ENCODE data around the gene IER5L. TPM values are rescaled to one million over a fixed set of nuclear protein-coding genes. Genes with fewer than 3 reads are reported as not detected.

The IER5L gene
- total and polyA plus RNA-seq, 2 donors (not counting 3 experiments of a cell fraction or from before 2014, with no cell fraction given), result 5.3 to 12.3 TPM

GRCh38 chr9:129160712-129161533, 17.1 kb downstream of the IER5L start:
- H3K27ac ChIP-seq (ENCODE audit: insufficient read depth, low read depth, low read length), result no peak overlapping the region
- TF ChIP-seq EZH2 (IDR thresholded peaks at IDR 0.05; ENCODE audit: borderline replicate concordance, low read depth, low read length, severe bottlenecking) (no peak), POLR2AphosphoS5 (IDR thresholded peaks at IDR 0.05; ENCODE audit: insufficient read depth, low read depth, low read length) (no peak), FOS (IDR thresholded peaks at IDR 0.05; ENCODE audit: borderline replicate concordance, insufficient read depth, low read length) (no peak), POLR2A (IDR thresholded peaks at IDR 0.05; ENCODE audit: low read depth, low read length) (no peak), GATA2 (IDR thresholded peaks at IDR 0.05; ENCODE audit: insufficient read depth, insufficient read length, low read depth, low read length) (no peak), MYC (IDR thresholded peaks at IDR 0.05; ENCODE audit: low read depth, low read length) (no peak), JUN (IDR thresholded peaks at IDR 0.05; ENCODE audit: borderline replicate concordance, insufficient read depth, insufficient read length, low read depth) (no peak)
- TF ChIP-seq, protein P1, sequence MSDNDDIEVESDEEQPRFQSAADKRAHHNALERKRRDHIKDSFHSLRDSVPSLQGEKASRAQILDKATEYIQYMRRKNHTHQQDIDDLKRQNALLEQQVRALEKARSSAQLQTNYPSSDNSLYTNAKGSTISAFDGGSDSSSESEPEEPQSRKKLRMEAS (IDR thresholded peaks at IDR 0.05; ENCODE audit: insufficient read depth, insufficient read length), result no peak
- TF ChIP-seq, protein P2, sequence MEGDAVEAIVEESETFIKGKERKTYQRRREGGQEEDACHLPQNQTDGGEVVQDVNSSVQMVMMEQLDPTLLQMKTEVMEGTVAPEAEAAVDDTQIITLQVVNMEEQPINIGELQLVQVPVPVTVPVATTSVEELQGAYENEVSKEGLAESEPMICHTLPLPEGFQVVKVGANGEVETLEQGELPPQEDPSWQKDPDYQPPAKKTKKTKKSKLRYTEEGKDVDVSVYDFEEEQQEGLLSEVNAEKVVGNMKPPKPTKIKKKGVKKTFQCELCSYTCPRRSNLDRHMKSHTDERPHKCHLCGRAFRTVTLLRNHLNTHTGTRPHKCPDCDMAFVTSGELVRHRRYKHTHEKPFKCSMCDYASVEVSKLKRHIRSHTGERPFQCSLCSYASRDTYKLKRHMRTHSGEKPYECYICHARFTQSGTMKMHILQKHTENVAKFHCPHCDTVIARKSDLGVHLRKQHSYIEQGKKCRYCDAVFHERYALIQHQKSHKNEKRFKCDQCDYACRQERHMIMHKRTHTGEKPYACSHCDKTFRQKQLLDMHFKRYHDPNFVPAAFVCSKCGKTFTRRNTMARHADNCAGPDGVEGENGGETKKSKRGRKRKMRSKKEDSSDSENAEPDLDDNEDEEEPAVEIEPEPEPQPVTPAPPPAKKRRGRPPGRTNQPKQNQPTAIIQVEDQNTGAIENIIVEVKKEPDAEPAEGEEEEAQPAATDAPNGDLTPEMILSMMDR (IDR thresholded peaks at IDR 0.05; ENCODE audit: extremely low read depth in 1 of 2, insufficient read depth in 1 of 2, low read depth in 1 of 2, low read length in 2 of 2), result no peak

More at GRCh38 chr9:129160712-129161533, 17.1 kb downstream of the IER5L start:
- FAIRE-seq, result peak; percentile 62
- dilution Hi-C loops (cut with MboI; ENCODE audit: extremely low pct_ligation_motif_present, low sequenced_read_pairs) (no loop called here), intact Hi-C loops (cut with micrococcal nuclease) (no loop called here)
- H2AFZ ChIP-seq (ENCODE audit: low read depth, low read length), result no peak overlapping the region
- no peak overlapping the region for H3K4me2 ChIP-seq (ENCODE audit: insufficient read depth, low read length)
- H3K79me2 ChIP-seq (ENCODE audit: control insufficient read depth, insufficient read depth, low read length), result no peaks in the 10 kb centered on the region
- no peak overlapping the region for H3K9ac ChIP-seq (replicated peaks; ENCODE audit: extremely low read depth, insufficient read depth, low read length)
- DNase-seq (ENCODE audit: low read depth, low spot score), result no peak
- no peaks in the 10 kb centered on the region for H3K27me3 ChIP-seq (ENCODE audit: control insufficient read depth in 2 of 2, insufficient read depth in 2 of 2, low read length in 2 of 2)
- no peaks in the 10 kb centered on the region for H3K9me1 ChIP-seq (replicated peaks; ENCODE audit: control insufficient read depth, extremely low read depth, insufficient read depth, low read length)
- no peak overlapping the region for H3K4me3 ChIP-seq (replicated peaks in 1 of 3; ENCODE audit: insufficient read depth in 1 of 3, low read depth in 1 of 3, low read length in 3 of 3)
- H4K20me1 ChIP-seq (replicated peaks; ENCODE audit: control insufficient read depth, extremely low read depth, insufficient read depth, low read length), result no peaks in the 10 kb centered on the region
- no peaks in the 10 kb centered on the region for H3K36me3 ChIP-seq (ENCODE audit: control insufficient read depth in 2 of 2, extremely low read depth in 1 of 2, insufficient read depth in 2 of 2, low read length in 2 of 2)
- ChIA-PET POLR2A (no interaction called here), CTCF (interaction anchor here (1.1 to 8.2 kb wide), 3 partner anchors 18 to 21 kb away, joined by 3 to 80 read pairs (median 19); no protein-coding TSS in a partner anchor)
- no peaks in the 10 kb centered on the region for H3K9me3 ChIP-seq (replicated peaks; ENCODE audit: control insufficient read depth, insufficient read depth, low read length)
- H3K4me1 ChIP-seq (ENCODE audit: control insufficient read depth, extremely low read depth, insufficient read depth, low read length), result no peaks in the 10 kb centered on the region
- BruUV-seq (replicated peaks), result no TSS peak

Data from endothelial cell of umbilical vein (primary cell).